Right lobe of liver (tissue), 4 donors: ENCODE results near the gene FLOT2.

Experiments
- POLR2A ChIP-seq: fragments of 450-650 bp; IDR thresholded peaks from one replicate; pipeline ENCODE4 v1.6.1; 2017; ENCODE audit warnings: antibody characterized with exemption, mild to moderate bottlenecking
- TF ChIP-seq, protein P1 (sequence below), 4 donors: fragments of 200-600 bp in 3 of 4; fragments of 450-650 bp in 1 of 4; IDR thresholded peaks; one replicate each; pipeline versions ENCODE4 v1.5.1 to v1.8.0; 2016 to 2022; ENCODE audit warnings: antibody characterized with exemption in 4 of 4, mild to moderate bottlenecking in 2 of 4
- donor health status: DM: no; HTN: no; CAD: no.
- donor health status: DM: no; HTN: no; CAD: no.
- donor health status: DM: no; HTN: yes; CAD: no.

DNA sequence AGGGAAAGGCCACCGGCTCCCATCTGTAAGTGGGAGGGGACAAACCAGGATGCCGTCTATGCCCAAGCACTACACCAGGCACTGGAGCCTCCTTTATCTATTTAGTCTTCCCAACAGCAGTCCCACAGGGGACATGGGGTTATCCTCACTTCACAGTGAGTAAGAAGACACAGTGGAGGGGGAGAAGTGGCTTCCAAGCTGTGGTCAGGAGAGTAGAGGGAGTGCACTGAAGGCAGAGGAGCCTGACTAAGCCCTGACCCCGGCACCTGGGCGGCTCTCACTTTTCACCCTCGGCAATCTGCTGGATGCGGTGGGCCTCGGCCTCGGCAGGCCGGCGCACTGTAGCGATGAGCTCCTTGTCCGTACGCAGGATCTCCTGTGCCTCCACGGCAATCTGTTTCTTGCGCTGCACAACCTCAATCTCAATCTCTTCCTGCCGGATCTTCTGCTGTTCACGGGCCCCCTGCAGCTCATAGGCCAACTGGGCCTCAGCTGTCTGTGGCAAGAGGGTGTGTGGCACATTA, 15.9 kb downstream of the FLOT2 start:
- TF ChIP-seq, protein P1, sequence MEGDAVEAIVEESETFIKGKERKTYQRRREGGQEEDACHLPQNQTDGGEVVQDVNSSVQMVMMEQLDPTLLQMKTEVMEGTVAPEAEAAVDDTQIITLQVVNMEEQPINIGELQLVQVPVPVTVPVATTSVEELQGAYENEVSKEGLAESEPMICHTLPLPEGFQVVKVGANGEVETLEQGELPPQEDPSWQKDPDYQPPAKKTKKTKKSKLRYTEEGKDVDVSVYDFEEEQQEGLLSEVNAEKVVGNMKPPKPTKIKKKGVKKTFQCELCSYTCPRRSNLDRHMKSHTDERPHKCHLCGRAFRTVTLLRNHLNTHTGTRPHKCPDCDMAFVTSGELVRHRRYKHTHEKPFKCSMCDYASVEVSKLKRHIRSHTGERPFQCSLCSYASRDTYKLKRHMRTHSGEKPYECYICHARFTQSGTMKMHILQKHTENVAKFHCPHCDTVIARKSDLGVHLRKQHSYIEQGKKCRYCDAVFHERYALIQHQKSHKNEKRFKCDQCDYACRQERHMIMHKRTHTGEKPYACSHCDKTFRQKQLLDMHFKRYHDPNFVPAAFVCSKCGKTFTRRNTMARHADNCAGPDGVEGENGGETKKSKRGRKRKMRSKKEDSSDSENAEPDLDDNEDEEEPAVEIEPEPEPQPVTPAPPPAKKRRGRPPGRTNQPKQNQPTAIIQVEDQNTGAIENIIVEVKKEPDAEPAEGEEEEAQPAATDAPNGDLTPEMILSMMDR (IDR thresholded peaks at IDR 0.05) = no peak
- TF ChIP-seq POLR2A = no peak
